ENCODE measurements around the gene ZNHIT6. TPM values are rescaled to one million over a fixed set of nuclear protein-coding genes. Genes with fewer than 3 reads are reported as not detected.
A peak's percentile ranks its signal among the peaks of the same experiment; 100 is the strongest.

ZNHIT6 gene
- total RNA-seq, 1 experiment from 2014 or later: 14.3 TPM

DNA sequence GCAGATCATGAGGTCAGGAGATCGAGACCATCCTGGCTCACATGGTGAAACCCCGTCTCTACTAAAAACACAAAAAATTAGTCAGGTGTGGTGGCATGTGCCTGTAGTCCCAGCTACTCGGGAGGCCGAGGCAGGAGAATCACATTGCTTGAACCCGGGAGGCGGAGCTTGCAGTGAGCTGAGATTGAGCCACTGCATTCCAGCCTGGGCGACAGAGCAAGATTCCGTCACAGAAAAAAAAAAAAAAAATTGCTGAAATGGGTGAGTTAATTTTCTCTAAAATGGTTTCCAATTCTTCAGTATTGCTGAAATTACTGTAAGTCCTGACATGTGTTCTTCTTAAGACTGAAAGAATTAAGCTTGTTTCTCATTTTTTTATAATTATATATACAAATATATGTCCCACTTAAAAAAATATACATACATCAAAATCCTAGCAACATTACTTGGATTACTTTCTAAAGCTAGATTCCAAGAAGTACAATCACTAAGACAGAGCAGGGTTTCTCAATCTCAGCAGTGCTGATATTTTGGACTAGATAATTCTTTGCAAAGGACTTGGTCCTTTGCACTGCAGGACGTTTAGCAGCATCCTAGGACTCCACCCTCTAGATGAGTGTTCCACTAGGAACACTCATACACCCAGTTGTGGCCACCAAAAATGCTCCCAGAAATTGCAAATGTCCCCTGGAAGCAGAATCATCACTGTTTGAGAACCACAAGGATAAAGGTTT, 24.8 kb downstream of the ZNHIT6 start:
- peak overlapping the region; percentile 47; the same call in 1 of the 2 replicates for H3K27ac Mint-ChIP-seq
- peaks cover 5% of the 10 kb centered on the region; the same call in 1 of the 2 replicates for H3K9me3 Mint-ChIP-seq
- DNase-seq (ENCODE audit: low spot score): no peak
- POLR2A ChIA-PET: no interaction called here
- TF ChIP-seq JAZF1 (CRISPR knock-in tag; IDR thresholded peaks at IDR 0.05): no peak
- no peaks in the 10 kb centered on the region for H3K27me3 Mint-ChIP-seq (ENCODE audit: low read depth)
- no peaks in the 10 kb centered on the region for H3K4me1 Mint-ChIP-seq
- peaks cover 17% of the 10 kb centered on the region for H3K36me3 Mint-ChIP-seq
- CTCF ChIA-PET: interaction anchor here (1.5 kb wide), 1 partner anchor 9 kb away, joined by 5 read pairs; no protein-coding TSS in a partner anchor
- no peak for ATAC-seq
- H3K4me3 Mint-ChIP-seq: no peak overlapping the region

DNA sequence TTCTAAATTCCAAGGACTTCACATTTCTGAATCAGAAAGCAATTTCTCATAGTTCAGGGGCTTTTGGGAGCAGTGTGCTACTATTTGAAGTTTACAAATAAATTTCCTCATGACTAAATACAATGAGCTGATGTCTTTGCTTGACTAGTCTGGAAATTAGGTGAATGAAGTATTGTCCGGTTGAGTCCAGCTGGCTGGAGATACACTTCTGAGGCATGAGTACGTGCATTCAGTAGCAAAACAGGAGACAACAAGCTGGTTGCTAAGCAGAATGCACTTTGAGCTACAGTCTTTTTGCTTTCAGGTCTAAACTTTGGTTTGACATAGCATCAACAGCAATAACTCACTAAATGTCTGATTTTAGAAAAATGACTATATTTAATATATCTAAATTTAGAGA, 27.1 kb downstream of the ZNHIT6 start:
- Mint-ChIP-seq H3K9me3 (no peaks in the 10 kb centered on the region), H3K27ac (no peak overlapping the region), H3K4me3 (no peak overlapping the region), H3K27me3 (ENCODE audit: low read depth) (no peaks in the 10 kb centered on the region), H3K36me3 (peaks cover 15% of the 10 kb centered on the region), H3K4me1 (no peaks in the 10 kb centered on the region)
- DNase-seq (ENCODE audit: low spot score) (no peak), ATAC-seq (no peak)
- POLR2A ChIA-PET: no interaction called here
- CTCF ChIA-PET: interaction anchor here (1.3 to 1.6 kb wide), 2 partner anchors 12 to 14 kb away, joined by 3 to 5 read pairs; no protein-coding TSS in a partner anchor
- no peak for TF ChIP-seq NFYB (CRISPR knock-in tag; conservative IDR thresholded peaks at IDR 0.05; ENCODE audit: low read depth)
- TF ChIP-seq SMAD4 (CRISPR knock-in tag; IDR thresholded peaks at IDR 0.05): no peak
- TF ChIP-seq OVOL2 (CRISPR knock-in tag; IDR thresholded peaks at IDR 0.05; ENCODE audit: borderline replicate concordance): no peak

DNA sequence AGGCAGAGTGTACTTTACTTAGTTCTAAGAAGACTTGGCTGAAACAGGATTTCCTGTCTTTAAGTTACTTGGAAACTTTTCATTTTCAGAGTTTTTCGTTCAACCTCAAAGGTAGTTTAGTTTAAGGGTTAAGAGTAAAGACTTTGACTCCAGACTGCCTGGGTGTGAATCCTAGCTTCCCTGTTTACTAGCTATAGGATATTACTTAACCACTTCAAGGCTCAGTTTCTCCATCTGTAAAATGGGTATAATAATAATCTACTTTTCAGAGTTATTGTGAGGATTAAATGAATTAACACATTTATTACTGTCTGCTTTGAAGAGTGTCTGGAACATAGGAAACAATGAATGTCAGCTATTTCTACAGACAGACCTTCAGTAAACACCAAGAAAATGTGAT, 30.0 kb downstream of the ZNHIT6 start:
- ATAC-seq (no peak), DNase-seq (ENCODE audit: low spot score) (no peak)
- ChIA-PET POLR2A (no interaction called here), CTCF (no interaction called here)
- TF ChIP-seq, protein P1, sequence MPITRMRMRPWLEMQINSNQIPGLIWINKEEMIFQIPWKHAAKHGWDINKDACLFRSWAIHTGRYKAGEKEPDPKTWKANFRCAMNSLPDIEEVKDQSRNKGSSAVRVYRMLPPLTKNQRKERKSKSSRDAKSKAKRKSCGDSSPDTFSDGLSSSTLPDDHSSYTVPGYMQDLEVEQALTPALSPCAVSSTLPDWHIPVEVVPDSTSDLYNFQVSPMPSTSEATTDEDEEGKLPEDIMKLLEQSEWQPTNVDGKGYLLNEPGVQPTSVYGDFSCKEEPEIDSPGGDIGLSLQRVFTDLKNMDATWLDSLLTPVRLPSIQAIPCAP (CRISPR knock-in tag; IDR thresholded peaks at IDR 0.05): no peak
- TF ChIP-seq NR2C2 (CRISPR knock-in tag; IDR thresholded peaks at IDR 0.05) (no peak), SMAD4 (CRISPR knock-in tag; IDR thresholded peaks at IDR 0.05) (no peak), EMX1 (CRISPR knock-in tag; IDR thresholded peaks at IDR 0.05) (no peak), PRRX2 (CRISPR knock-in tag; IDR thresholded peaks at IDR 0.05) (no peak), ESRRA (CRISPR knock-in tag; IDR thresholded peaks at IDR 0.05; ENCODE audit: borderline replicate concordance) (no peak), NFATC4 (CRISPR knock-in tag; IDR thresholded peaks at IDR 0.05) (no peak), RELA (CRISPR knock-in tag; IDR thresholded peaks at IDR 0.05; ENCODE audit: borderline replicate concordance) (no peak), TEAD4 (CRISPR knock-in tag; IDR thresholded peaks at IDR 0.05) (no peak), ZNF317 (CRISPR knock-in tag; IDR thresholded peaks at IDR 0.05; ENCODE audit: borderline replicate concordance, low read depth) (no peak), IRF2 (CRISPR knock-in tag; IDR thresholded peaks at IDR 0.05; ENCODE audit: borderline replicate concordance, low read depth) (no peak), JUN (CRISPR knock-in tag; IDR thresholded peaks at IDR 0.05) (no peak), ATF1 (CRISPR knock-in tag; IDR thresholded peaks at IDR 0.05) (no peak)
- TF ChIP-seq, protein P2, sequence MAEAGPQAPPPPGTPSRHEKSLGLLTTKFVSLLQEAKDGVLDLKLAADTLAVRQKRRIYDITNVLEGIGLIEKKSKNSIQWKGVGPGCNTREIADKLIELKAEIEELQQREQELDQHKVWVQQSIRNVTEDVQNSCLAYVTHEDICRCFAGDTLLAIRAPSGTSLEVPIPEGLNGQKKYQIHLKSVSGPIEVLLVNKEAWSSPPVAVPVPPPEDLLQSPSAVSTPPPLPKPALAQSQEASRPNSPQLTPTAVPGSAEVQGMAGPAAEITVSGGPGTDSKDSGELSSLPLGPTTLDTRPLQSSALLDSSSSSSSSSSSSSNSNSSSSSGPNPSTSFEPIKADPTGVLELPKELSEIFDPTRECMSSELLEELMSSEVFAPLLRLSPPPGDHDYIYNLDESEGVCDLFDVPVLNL (CRISPR knock-in tag; IDR thresholded peaks at IDR 0.05; ENCODE audit: borderline replicate concordance, low read depth): no peak
- TF ChIP-seq, protein P3, sequence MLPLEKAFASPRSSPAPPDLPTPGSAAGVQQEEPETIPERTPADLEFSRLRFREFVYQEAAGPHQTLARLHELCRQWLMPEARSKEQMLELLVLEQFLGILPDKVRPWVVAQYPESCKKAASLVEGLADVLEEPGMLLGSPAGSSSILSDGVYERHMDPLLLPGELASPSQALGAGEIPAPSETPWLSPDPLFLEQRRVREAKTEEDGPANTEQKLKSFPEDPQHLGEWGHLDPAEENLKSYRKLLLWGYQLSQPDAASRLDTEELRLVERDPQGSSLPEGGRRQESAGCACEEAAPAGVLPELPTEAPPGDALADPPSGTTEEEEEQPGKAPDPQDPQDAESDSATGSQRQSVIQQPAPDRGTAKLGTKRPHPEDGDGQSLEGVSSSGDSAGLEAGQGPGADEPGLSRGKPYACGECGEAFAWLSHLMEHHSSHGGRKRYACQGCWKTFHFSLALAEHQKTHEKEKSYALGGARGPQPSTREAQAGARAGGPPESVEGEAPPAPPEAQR (CRISPR knock-in tag; IDR thresholded peaks at IDR 0.05): no peak
- TF ChIP-seq, protein P4, sequence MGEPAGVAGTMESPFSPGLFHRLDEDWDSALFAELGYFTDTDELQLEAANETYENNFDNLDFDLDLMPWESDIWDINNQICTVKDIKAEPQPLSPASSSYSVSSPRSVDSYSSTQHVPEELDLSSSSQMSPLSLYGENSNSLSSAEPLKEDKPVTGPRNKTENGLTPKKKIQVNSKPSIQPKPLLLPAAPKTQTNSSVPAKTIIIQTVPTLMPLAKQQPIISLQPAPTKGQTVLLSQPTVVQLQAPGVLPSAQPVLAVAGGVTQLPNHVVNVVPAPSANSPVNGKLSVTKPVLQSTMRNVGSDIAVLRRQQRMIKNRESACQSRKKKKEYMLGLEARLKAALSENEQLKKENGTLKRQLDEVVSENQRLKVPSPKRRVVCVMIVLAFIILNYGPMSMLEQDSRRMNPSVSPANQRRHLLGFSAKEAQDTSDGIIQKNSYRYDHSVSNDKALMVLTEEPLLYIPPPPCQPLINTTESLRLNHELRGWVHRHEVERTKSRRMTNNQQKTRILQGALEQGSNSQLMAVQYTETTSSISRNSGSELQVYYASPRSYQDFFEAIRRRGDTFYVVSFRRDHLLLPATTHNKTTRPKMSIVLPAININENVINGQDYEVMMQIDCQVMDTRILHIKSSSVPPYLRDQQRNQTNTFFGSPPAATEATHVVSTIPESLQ (CRISPR knock-in tag; IDR thresholded peaks at IDR 0.05): no peak
- TF ChIP-seq, protein P5, sequence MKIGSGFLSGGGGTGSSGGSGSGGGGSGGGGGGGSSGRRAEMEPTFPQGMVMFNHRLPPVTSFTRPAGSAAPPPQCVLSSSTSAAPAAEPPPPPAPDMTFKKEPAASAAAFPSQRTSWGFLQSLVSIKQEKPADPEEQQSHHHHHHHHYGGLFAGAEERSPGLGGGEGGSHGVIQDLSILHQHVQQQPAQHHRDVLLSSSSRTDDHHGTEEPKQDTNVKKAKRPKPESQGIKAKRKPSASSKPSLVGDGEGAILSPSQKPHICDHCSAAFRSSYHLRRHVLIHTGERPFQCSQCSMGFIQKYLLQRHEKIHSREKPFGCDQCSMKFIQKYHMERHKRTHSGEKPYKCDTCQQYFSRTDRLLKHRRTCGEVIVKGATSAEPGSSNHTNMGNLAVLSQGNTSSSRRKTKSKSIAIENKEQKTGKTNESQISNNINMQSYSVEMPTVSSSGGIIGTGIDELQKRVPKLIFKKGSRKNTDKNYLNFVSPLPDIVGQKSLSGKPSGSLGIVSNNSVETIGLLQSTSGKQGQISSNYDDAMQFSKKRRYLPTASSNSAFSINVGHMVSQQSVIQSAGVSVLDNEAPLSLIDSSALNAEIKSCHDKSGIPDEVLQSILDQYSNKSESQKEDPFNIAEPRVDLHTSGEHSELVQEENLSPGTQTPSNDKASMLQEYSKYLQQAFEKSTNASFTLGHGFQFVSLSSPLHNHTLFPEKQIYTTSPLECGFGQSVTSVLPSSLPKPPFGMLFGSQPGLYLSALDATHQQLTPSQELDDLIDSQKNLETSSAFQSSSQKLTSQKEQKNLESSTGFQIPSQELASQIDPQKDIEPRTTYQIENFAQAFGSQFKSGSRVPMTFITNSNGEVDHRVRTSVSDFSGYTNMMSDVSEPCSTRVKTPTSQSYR (CRISPR knock-in tag; IDR thresholded peaks at IDR 0.05): no peak
- H3K27ac Mint-ChIP-seq: no peak overlapping the region
- H3K27me3 Mint-ChIP-seq (ENCODE audit: low read depth): no peaks in the 10 kb centered on the region
- no peak overlapping the region for H3K4me3 Mint-ChIP-seq
- H3K4me1 Mint-ChIP-seq: no peaks in the 10 kb centered on the region
- no peaks in the 10 kb centered on the region for H3K9me3 Mint-ChIP-seq
- peaks cover 20% of the 10 kb centered on the region for H3K36me3 Mint-ChIP-seq

Data from WTC11 (cell line).